ENCODE results near the gene MAGEA9.
"Not testable (repeated sequence)": the region's sequence is repeated elsewhere in the genome, so short reads cannot be mapped to it uniquely, and the experiment has no call there.

Gene MAGEA9

GRCh38 chrX:149781727-149782126 lies at the start of gene MAGEA9:
MAGEA9 (plus strand) TSS chrX:149781930; CDS start chrX:149786211, 4,281 bp downstream.
- H3K4me3 ChIP-seq (ENCODE audit: low read depth, low read length); DNase-seq (ENCODE audit: low read depth): not testable (repeated sequence)

- not testable (repeated sequence) for DNase-seq (ENCODE audit: low read depth); H3K4me3 ChIP-seq (ENCODE audit: low read depth, low read length)
Measured at GRCh38 chrX:149742269-149742668, 39.5 kb upstream of the MAGEA9 start.

- DNase-seq (ENCODE audit: low read depth); H3K4me3 ChIP-seq (ENCODE audit: low read depth, low read length): not testable (repeated sequence)
Measured at GRCh38 chrX:149746390-149747007, 35.2 kb upstream of the MAGEA9 start.

- no peak overlapping the region for H3K4me3 ChIP-seq (ENCODE audit: low read depth, low read length)
- no peak for DNase-seq (ENCODE audit: low read depth)
- TF ChIP-seq CTCF (conservative IDR thresholded peaks at IDR 0.05; ENCODE audit: low read depth, low read length): no peak
Measured at GRCh38 chrX:149757206-149758067, 24.3 kb upstream of the MAGEA9 start.

GRCh38 chrX:149758068-149758714 lies 23.5 kb upstream of the MAGEA9 start:
- no peak overlapping the region for H3K4me3 ChIP-seq (ENCODE audit: low read depth, low read length)
- DNase-seq (ENCODE audit: low read depth): no peak

GRCh38 chrX:149758715-149759078 lies 23.0 kb upstream of the MAGEA9 start:
- DNase-seq (ENCODE audit: low read depth); H3K4me3 ChIP-seq (ENCODE audit: low read depth, low read length): not testable (repeated sequence)

More at GRCh38 chrX:149758068-149758714, 23.5 kb upstream of the MAGEA9 start:
- no peak for TF ChIP-seq CTCF (conservative IDR thresholded peaks at IDR 0.05; ENCODE audit: low read depth, low read length)

GRCh38 chrX:149759824-149760223 lies 21.9 kb upstream of the MAGEA9 start:
- TF ChIP-seq CTCF (conservative IDR thresholded peaks at IDR 0.05; ENCODE audit: low read depth, low read length): no peak
- no peak for DNase-seq (ENCODE audit: low read depth)
- no peak overlapping the region for H3K4me3 ChIP-seq (ENCODE audit: low read depth, low read length)

- no peak for DNase-seq (ENCODE audit: low read depth)
- no peak overlapping the region for H3K4me3 ChIP-seq (ENCODE audit: low read depth, low read length)
- TF ChIP-seq CTCF (conservative IDR thresholded peaks at IDR 0.05; ENCODE audit: low read depth, low read length): no peak
Measured at GRCh38 chrX:149760965-149761364, 20.8 kb upstream of the MAGEA9 start.

- not testable (repeated sequence) for H3K4me3 ChIP-seq (ENCODE audit: low read depth, low read length); DNase-seq (ENCODE audit: low read depth)
Measured at GRCh38 chrX:149761858-149762674, 19.7 kb upstream of the MAGEA9 start.

Measured in choroid plexus epithelial cell (primary cell).